DMS153 treated with DMSO at 0.1 percent for 48 hours (cell line): Measurements from ENCODE around the gene LHX1.

ENCODE experiments used
- DNase-seq: peaks from one replicate; lab custom pipeline; 2025; ENCODE audit not compliant: unreplicated experiment; lab: John Stamatoyannopoulos, UW

LHX1 gene

GRCh38 chr17:36937959-36938565, 787 bp downstream of the LHX1 start:
- DNase-seq: no peak

- no peak for DNase-seq
These were observed 1.3 kb downstream of the LHX1 start for GRCh38 chr17:36938566-36939051.

GRCh38 chr17:36939052-36939801, 2.0 kb downstream of the LHX1 start:
- no peak for DNase-seq

DNA sequence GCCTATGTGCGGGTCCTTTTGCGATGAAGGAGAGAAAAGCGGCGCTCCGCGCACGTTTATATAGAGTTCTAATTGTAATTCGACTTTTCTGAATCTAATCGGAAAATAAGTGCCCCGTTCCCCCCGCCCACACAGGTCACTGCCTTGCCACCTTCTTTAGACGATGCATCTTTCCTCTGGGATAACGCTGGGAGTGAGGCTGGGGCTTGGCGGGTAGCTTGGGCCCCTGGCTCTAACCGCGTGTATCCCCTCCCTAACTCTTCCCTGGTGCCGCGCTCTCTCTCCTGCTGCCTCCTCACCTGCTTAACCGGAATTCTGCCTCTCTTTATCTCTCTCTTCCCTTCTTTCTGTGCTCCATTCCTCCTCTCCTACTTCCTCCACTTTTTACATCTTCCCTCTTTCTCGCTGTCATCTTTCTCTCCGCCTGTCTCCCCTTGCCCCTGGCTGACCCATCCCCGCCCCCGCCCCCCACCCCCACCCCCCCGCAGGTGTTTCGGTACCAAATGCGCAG, 2.6 kb downstream of the LHX1 start:
- no peak for DNase-seq

DNA sequence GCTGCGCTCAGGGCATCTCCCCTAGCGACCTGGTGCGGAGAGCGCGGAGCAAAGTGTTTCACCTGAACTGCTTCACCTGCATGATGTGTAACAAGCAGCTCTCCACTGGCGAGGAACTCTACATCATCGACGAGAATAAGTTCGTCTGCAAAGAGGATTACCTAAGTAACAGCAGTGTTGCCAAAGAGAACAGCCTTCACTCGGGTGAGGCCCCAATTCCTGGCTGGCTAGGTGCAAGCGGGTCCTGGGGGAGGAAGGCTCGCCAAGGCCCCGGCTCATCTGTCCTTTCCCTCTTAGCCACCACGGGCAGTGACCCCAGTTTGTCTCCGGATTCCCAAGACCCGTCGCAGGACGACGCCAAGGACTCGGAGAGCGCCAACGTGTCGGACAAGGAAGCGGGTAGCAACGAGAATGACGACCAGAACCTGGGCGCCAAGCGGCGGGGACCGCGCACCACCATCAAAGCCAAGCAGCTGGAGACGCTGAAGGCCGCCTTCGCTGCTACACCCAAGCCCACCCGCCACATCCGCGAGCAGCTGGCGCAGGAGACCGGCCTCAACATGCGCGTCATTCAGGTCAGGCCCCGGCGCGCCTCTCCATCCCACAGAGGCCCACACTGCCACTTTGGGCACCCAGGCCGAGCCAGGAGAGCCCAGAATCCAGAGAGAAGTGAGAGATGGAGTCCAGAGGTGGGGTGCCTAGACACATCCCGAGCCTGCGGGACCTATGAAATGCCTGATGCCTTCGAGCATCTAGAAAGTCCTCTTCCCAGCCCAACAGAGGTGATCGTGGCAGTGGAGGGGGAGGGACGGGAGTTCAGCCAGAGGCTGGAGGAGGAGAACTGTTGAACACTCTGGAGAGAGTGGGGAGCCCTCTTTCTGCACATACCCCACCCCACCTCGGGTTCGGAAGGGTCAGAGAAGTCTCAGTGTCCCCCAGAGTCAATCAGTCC, 3.3 kb downstream of the LHX1 start:
- no peak for DNase-seq

DNA sequence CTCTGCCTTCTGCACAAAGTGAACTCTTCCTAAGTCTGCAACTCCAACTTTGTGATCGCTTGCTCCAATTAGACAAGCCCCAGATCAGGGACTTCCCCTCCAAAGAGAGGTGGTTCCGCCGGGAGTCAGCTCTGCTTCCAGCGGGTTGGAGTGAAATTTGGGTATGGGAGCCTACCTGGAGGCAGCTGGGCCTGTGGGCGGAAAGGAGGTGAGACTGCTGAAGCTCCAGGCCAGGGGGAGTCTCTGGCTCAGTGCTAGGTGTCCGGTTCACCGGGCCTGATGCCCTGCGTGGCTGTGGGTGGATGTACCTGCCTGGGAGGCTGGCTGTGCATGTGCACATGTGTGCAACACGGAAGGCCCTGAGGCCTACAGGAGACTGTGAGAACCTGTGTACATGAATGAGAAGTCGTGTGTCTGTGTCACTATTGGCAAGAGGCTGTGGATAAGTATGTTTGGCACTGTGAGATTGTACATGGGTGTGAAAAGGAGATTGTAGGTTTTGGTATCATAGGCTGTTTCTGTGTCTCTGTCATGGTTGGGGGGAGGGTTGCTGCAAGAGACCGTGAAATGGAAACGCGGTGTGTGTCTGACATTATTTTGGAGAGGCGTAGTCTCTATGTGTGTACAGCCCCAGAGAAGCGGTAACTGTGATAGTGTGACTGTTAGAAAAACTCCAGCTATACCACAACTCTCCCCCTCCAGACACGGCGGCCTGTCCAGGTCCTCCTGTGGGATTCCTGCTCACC, 4.2 kb downstream of the LHX1 start:
- DNase-seq: no peak

DNA sequence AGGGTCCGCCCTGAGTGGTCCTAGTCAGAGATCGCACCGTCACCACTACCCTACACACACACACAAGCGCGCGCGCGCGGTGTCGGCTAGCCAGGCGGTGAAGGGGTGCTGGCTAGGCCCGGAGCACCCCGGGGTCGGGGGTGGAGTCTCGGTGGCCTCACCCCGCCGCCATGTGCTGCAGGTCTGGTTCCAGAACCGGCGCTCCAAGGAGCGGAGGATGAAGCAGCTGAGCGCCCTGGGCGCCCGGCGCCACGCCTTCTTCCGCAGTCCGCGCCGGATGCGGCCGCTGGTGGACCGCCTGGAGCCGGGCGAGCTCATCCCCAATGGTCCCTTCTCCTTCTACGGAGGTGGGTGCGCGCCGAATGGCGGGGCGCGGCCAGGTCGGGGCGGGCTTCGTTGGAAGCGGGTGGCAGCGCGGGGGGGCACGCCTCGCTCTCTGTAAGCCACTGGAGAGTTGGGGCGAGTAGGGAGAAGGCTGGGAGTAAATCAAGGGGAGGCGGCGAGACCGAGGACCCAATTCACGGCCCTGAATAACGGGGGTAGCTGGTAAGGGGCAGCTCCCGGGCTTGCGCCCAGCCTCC, 4.8 kb downstream of the LHX1 start:
- DNase-seq: no peak

DNA sequence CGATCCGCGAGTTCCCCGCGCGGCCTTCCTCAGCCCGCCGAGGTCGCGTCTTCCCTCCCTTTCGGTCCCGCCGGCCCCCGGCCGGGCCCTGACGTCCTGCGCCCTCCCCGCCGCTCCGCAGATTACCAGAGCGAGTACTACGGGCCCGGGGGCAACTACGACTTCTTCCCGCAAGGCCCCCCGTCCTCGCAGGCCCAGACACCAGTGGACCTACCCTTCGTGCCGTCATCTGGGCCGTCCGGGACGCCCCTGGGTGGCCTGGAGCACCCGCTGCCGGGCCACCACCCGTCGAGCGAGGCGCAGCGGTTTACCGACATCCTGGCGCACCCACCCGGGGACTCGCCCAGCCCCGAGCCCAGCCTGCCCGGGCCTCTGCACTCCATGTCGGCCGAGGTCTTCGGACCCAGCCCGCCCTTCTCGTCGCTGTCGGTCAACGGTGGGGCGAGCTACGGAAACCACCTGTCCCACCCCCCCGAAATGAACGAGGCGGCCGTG, 5.4 kb downstream of the LHX1 start:
- DNase-seq: no peak

DNA sequence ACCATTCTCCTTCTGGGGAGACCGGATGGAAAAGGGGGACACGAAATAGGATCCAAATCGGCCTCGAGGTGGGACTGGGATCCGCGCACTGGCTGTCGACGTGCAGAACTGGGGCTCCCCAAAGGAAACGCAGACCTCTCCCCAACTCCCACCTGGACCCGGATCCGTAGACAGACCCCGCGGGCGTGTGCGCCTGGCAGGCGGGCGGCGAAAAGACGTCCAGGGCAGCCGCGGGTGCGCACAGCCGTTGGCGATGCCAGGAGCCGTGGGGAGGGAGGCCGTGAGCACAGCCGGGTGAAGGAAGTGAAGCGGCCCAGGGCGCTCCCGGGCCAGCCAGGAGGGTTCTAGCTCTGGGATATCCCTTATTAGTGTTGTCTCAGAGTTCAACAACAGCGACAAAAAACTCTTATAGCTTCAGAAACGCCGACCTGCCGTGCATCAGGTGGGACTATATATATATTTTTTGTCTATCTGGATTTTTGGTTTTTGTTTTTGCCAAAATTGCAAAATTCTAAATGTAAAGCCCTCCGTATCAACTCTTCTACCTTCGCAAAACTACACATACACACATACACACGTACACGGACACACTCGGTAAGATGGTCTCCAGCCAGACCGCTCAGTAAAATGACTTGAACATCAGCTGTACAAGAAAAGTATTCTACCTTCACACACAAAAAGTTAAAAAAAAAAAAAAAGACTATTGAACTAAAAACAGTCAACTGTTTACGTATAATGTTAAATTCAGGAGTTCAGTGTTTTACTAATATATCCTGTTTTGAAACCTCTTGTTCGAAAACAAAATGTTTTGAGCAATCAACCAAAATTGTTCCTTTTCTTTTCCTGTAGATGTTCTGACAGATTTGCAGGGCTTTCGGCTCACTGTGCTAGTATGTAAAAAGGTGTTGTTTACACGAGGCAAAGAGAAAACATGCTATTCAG, 6.2 kb downstream of the LHX1 start:
- DNase-seq: no peak

DNA sequence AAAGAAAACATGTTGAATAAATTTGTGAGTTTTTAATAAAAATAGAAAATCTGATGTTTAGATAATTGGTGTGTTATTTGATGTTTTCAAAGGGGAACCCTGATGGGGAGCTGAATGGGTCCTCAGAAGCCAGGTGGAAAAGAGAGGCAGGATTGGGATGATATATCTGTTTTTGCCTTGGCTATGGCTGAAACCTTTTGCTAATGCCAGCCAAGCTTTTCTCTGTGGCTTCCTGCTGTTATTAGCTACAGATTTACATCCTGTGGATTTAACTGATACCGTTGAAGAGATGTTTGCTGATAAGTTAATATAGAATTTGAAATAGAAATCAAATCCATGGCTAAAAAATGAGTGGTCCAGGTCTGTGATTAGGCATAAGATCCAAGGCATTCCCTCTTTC, 7.3 kb downstream of the LHX1 start:
- DNase-seq: no peak

GRCh38 chr17:36945140-36945539, 7.9 kb downstream of the LHX1 start:
- no peak for DNase-seq

- DNase-seq: no peak
These were observed 8.9 kb downstream of the LHX1 start for GRCh38 chr17:36945959-36946725.

- no peak for DNase-seq
These were observed 9.4 kb downstream of the LHX1 start for GRCh38 chr17:36946726-36947091.

DNA sequence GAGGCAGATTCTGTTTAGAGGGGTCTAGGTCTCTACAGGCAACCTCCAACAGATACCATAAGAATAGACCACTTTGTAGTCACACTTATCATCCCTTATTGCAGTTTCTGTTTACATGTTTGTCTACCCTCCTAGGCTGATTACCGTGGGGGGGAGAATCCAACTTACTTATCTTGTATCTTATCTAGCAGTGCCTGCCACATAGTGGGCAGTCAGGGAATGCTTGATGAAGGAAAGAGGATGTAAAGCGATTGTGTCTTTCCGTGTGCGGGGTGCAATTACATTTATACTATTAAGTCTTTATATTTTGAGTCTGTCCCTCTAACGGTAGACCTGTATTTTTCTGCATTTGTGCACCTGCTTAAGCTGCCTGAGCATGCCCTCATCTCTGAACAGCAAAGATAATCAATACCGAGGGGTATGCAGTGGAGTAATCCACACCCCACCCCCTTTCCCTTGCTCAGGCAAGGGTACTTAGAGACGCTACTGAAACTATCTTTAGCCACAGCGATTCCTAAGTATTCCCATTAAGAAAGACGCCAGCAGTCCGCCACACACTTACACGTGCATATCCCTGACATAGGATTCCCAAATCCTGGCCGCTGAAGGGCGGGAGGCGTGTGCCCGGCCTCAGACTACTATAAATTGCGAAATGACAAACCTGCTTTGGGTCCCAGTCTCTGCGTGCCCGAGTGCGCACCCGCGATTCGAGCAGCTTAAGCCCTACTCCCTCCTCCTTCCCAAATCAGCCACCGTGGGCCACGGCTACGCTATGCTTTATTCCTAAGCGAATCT, 10.8 kb downstream of the LHX1 start:
- DNase-seq: no peak

DNA sequence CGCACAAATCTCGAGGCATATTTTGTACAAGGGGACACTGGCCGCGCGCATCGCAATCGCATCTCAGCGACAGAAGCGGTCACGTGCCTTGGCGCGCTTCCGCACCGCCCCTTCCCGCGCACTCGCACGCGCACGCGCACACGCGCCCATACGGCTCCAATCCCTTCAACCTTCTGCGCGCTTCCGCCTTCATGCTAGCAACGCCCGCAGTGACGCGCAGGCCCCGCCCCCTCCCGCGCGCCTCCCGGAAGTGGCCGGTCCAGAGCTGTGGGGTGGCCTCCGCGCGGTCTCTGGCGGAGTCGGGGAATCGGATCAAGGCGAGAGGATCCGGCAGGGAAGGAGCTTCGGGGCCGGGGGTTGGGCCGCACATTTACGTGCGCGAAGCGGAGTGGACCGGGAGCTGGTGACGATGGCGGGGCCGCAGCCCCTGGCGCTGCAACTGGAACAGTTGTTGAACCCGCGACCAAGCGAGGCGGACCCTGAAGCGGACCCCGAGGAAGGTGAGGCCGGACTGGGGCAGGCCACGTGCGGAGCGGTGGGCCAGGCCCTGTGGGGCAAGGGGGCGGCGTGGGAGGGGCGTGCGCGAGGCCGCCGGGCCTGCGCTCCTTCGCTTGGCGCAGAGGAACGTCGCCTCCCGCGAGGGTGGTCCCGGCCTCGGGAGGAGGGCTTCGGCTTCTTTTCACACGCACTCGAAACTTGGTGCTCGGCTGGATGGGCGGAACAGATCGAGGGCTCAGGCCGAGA, 11.6 kb downstream of the LHX1 start, which contains the start of gene AATF:
AATF (plus strand) TSS at position 238 of the 744 bp plus-strand sequence; CDS start at position 410, 172 bp downstream.
- peak; percentile 85 for DNase-seq

DNA sequence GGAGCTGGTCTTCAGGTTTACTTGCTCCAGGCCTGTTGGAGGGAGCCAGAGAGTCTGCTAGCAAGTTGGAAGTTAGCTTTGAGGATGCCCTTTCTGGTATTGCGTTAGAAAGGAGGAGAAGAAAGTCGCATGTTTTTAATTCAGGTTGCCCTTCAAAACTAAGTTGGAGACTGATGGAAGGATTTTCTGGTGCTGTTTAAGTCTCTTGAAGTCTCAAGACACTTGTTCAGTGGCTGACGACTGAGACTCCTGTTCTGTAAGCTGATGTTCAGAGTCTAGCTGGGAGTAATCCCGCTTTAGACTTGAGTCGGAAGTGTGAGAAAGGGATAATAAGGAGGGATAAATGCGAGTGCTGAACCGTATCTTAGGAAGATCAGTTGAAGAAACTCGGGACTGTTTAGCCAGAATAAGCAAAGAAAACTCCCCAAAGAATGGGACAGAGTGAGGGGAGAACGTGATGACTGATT, 12.2 kb downstream of the LHX1 start:
- DNase-seq: no peak

DNA sequence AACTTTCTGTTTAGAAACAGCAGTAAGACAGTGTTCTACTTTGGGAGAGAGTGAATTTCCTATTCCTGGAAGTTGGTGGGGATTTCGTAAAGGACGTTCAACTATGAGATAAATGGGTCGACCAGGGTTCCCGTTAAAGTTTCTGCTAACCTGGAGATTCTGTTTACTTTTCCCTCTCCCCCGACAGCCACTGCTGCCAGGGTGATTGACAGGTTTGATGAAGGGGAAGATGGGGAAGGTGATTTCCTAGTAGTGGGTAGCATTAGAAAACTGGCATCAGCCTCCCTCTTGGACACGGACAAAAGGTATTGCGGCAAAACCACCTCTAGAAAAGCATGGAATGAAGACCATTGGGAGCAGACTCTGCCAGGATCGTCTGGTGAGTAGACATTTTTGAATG, 12.8 kb downstream of the LHX1 start:
- DNase-seq: no peak
